Activated CD4-positive, alpha-beta T cell treated with anti-CD3 and anti-CD28 coated beads, Interleukin-2, amount 50 U/mL, for 48 hours (primary cell): ENCODE data around the gene MEAK7.

Source experiments
- DNase-seq, 2 experiments: peaks; one replicate each; pipeline ENCODE4 v3.0.0-alpha.2; 2020

MEAK7 gene

GRCh38 chr16:84504420-84505248, at the start of gene MEAK7:
MEAK7 (minus strand) TSS chr16:84504659; CDS start chr16:84498086, 6,573 bp downstream.
- DNase-seq = peak; percentile 99

GRCh38 chr16:84553873-84554399, 49.5 kb upstream of the MEAK7 start:
- DNase-seq = peak; percentile 49 to 64

- DNase-seq = peak in 1 of 2 experiments; percentile 22
Observed at GRCh38 chr16:84552135-84552534, 47.7 kb upstream of the MEAK7 start.

- DNase-seq = no peak
Observed at GRCh38 chr16:84550096-84550495, 45.6 kb upstream of the MEAK7 start.

- peak; percentile 52 to 63 for DNase-seq
Observed at GRCh38 chr16:84548971-84549844, 44.7 kb upstream of the MEAK7 start.

GRCh38 chr16:84548508-84548907, 44.0 kb upstream of the MEAK7 start:
- DNase-seq = peak in 1 of 2 experiments; percentile 16

GRCh38 chr16:84547546-84548061, 43.1 kb upstream of the MEAK7 start:
- peak; percentile 52 to 66 for DNase-seq

- no peak for DNase-seq
Observed at GRCh38 chr16:84546669-84547545, 42.4 kb upstream of the MEAK7 start.

GRCh38 chr16:84545114-84545737, 40.8 kb upstream of the MEAK7 start:
- DNase-seq = no peak

GRCh38 chr16:84544031-84544773, 39.7 kb upstream of the MEAK7 start:
- DNase-seq = peak; percentile 36 to 52

- no peak for DNase-seq
Observed at GRCh38 chr16:84543253-84543652, 38.8 kb upstream of the MEAK7 start.

GRCh38 chr16:84541999-84542817, 37.7 kb upstream of the MEAK7 start:
- DNase-seq = no peak

- no peak for DNase-seq
Observed at GRCh38 chr16:84540194-84540593, 35.7 kb upstream of the MEAK7 start.

GRCh38 chr16:84538222-84538840, 33.9 kb upstream of the MEAK7 start:
- no peak for DNase-seq

GRCh38 chr16:84537491-84538151, 33.2 kb upstream of the MEAK7 start:
- DNase-seq = no peak

GRCh38 chr16:84535851-84536250, 31.4 kb upstream of the MEAK7 start:
- DNase-seq = no peak

GRCh38 chr16:84535408-84535807, 30.9 kb upstream of the MEAK7 start:
- DNase-seq = no peak

- DNase-seq = no peak
Observed at GRCh38 chr16:84534815-84535214, 30.4 kb upstream of the MEAK7 start.
